ENCODE data around the gene CTSZ.

CTSZ gene

GRCh38 chr20:59004763-59005522 is 2.1 kb downstream of the CTSZ start:
- Histone ChIP-seq H3K9me3 (ENCODE audit: low read length) (no peaks in the 10 kb centered on the region), H2AFZ (ENCODE audit: low read depth, low read length) (no peak overlapping the region), H3K36me3 (ENCODE audit: insufficient read depth, low read length) (no peaks in the 10 kb centered on the region), H3K27me3 (ENCODE audit: insufficient read depth, low read length) (no peaks in the 10 kb centered on the region), H3K4me3 (ENCODE audit: low read length) (no peak overlapping the region), H3K4me1 (ENCODE audit: insufficient read depth, low read length) (peaks cover 19% of the 10 kb centered on the region)

DNA sequence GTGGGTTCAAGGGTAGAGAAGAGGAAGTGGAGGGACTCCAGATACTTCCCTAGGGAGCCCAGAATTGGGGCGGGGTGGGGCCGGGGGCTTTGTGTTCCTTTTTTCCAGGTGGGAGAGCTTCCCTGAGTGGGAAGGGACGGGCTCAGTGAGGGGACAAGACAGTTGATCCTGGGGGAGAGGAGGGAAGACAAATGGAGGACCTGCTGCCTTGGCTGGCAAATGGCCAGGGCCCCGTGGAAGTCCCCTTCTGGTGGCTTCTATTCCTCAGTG is 2.6 kb downstream of the CTSZ start:
- Histone ChIP-seq H3K9me3 (ENCODE audit: low read length) (no peaks in the 10 kb centered on the region), H3K36me3 (ENCODE audit: insufficient read depth, low read length) (no peaks in the 10 kb centered on the region), H3K4me1 (ENCODE audit: insufficient read depth, low read length) (peaks cover 19% of the 10 kb centered on the region), H3K4me3 (ENCODE audit: low read length) (no peak overlapping the region), H3K27me3 (ENCODE audit: insufficient read depth, low read length) (no peaks in the 10 kb centered on the region), H2AFZ (ENCODE audit: low read depth, low read length) (no peak overlapping the region)

DNA sequence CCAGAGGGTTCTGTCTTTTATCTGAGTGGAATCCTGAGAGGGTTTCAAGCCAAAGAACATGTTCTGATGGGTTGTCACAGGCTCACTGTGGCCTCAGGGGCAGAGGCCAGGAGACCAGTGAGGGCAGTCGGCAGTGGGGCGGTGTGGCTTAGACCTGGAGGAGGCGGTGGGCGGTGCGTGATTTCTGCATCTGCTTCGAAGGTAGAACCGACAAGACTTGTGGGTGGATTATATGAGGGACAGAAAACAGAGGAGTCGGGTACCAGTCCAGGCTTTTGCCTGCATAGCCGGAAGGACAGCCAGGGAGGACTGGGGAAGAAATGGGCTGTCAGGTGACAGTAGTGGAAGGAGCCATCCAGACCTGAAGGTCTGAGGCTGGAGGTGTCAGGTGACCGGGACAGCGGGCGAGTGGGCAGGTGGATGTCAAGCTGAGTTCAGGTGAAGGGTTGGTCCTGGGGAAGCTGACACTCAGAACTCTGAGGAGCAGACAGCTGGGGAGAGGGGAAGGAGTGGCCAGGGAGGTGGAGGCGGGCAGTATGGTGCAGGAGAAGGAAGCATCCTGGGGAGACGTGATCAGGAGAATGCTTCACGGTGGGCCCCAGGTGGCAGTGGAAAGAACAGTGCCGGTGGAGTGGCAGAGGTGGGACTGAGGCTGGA is 3.1 kb downstream of the CTSZ start:
- Histone ChIP-seq H3K36me3 (ENCODE audit: insufficient read depth, low read length) (no peaks in the 10 kb centered on the region), H3K4me1 (ENCODE audit: insufficient read depth, low read length) (peaks cover 19% of the 10 kb centered on the region), H3K4me3 (ENCODE audit: low read length) (no peak overlapping the region), H3K9me3 (ENCODE audit: low read length) (no peaks in the 10 kb centered on the region), H3K27me3 (ENCODE audit: insufficient read depth, low read length) (no peaks in the 10 kb centered on the region), H2AFZ (ENCODE audit: low read depth, low read length) (no peak overlapping the region)

DNA sequence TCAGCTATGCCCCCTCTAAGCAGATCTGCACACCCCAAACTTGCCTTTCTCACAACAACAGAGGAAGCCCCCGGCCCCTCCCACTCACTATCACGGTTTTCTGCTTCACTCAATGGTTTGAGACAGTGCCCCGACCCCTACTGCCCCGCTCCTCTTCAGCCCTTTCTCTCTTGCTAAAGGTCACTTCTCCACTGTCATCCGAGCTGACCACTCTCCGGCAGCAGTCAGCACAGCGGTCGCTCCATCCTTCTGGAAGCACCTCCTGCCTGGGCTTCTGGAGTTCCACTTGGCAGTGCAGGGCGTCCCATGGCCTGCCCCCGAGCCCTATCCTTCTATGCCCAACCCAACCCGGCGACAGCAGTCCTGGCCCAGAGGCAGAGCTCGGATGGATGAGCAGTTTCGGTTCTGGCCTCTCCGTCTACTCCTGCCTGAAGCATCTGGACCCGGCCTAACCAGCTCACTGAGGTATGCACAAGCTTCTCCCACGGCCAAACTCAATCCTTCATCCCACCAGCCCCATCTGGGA is 4.1 kb downstream of the CTSZ start:
- Histone ChIP-seq H3K27me3 (ENCODE audit: insufficient read depth, low read length) (no peaks in the 10 kb centered on the region), H3K4me3 (ENCODE audit: low read length) (no peak overlapping the region), H3K36me3 (ENCODE audit: insufficient read depth, low read length) (no peaks in the 10 kb centered on the region), H2AFZ (ENCODE audit: low read depth, low read length) (no peak overlapping the region), H3K4me1 (ENCODE audit: insufficient read depth, low read length) (peaks cover 19% of the 10 kb centered on the region), H3K9me3 (ENCODE audit: low read length) (no peaks in the 10 kb centered on the region)

- H2AFZ ChIP-seq (ENCODE audit: low read depth, low read length), result no peak overlapping the region
- no peaks in the 10 kb centered on the region for H3K9me3 ChIP-seq (ENCODE audit: low read length)
- H3K4me3 ChIP-seq (ENCODE audit: low read length), result no peak overlapping the region
- H3K36me3 ChIP-seq (ENCODE audit: insufficient read depth, low read length), result no peaks in the 10 kb centered on the region
- H3K27me3 ChIP-seq (ENCODE audit: insufficient read depth, low read length), result no peaks in the 10 kb centered on the region
- peaks cover 19% of the 10 kb centered on the region for H3K4me1 ChIP-seq (ENCODE audit: insufficient read depth, low read length)
Measured at GRCh38 chr20:59002388-59002787, 4.7 kb downstream of the CTSZ start.

DNA sequence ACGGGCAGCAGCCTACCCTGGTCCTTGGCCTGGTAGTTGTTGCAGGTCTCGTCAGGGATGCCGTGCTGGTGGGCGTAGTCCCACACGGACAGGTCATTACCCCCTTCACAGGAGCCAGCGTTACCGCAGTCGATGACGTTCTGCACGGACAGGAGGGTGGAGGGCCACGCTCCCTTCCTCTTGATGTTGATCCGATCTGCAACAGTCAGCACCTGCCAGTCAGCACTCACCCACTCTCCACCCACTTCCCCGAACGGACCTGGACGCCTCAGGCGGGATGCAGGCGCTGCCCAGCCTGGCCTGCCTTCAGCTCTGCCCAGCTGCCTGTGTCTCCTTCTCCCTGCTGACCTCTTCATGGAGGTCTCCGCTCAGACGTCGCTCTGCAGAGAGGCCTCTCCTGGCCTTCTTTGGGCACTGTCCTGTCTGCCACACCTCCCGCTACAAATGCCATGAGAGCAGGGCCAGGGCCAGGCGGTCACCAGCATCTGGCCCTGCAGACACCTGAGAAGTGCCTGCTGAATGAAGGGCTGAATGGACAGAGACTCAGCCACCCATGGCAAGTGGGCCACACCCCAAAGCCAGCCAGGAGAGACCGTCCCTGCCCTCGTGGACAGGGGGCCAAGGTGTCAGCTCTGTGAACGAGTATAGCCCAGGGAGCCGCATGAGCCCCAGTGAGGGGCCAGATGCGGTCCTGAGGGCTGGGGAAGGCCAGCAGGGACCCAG is 5.4 kb downstream of the CTSZ start:
- Histone ChIP-seq H3K4me1 (ENCODE audit: insufficient read depth, low read length) (peaks cover 19% of the 10 kb centered on the region), H3K9me3 (ENCODE audit: low read length) (no peaks in the 10 kb centered on the region), H3K4me3 (ENCODE audit: low read length) (no peak overlapping the region), H2AFZ (ENCODE audit: low read depth, low read length) (no peak overlapping the region), H3K27me3 (ENCODE audit: insufficient read depth, low read length) (no peaks in the 10 kb centered on the region), H3K36me3 (ENCODE audit: insufficient read depth, low read length) (no peaks in the 10 kb centered on the region)

DNA sequence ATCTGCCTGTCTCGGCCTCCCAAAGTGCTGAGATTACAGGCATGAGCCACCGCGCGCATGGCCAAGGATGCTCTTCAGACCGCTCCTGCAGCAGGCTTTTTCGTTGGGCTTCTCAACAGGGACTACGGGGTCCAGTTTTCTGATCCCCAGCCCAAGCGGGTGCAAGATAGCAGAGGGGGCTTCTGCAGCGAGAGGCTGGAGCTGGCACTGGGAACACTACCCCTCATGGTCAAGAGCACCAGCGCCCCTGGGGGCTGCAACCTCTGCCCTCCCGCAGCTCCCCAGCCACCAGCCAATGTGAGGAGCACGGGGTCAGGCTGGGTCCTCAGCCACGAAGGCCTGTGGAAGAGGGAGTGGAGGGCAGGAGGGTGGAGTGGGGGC is 6.0 kb downstream of the CTSZ start:
- Histone ChIP-seq H3K4me3 (ENCODE audit: low read length) (no peak overlapping the region), H3K9me3 (ENCODE audit: low read length) (no peaks in the 10 kb centered on the region), H3K36me3 (ENCODE audit: insufficient read depth, low read length) (no peaks in the 10 kb centered on the region), H3K4me1 (ENCODE audit: insufficient read depth, low read length) (peaks cover 19% of the 10 kb centered on the region), H2AFZ (ENCODE audit: low read depth, low read length) (no peak overlapping the region), H3K27me3 (ENCODE audit: insufficient read depth, low read length) (no peaks in the 10 kb centered on the region)

DNA sequence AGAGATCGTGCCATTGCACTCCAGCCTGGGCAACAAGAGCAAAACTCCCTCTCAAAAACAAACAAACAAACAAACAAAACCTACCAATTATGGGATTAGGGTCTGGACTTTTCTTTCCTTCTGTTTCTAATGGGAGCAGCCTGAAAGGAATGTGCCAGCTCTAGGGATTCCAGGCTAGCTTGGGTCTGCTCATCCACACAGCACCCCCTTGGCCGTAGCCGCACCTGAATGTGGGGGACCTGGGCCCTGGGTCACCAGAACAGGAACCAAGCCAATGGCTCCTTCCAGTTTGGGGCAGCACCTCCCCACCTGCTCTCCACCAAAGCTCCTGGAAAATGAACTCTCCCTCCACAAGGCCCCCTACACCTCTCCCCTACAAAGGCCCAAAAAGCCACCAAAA is 6.7 kb downstream of the CTSZ start:
- H3K27me3 ChIP-seq (ENCODE audit: insufficient read depth, low read length), result no peaks in the 10 kb centered on the region
- H2AFZ ChIP-seq (ENCODE audit: low read depth, low read length), result no peak overlapping the region
- no peak overlapping the region for H3K4me3 ChIP-seq (ENCODE audit: low read length)
- H3K4me1 ChIP-seq (ENCODE audit: insufficient read depth, low read length), result peaks cover 19% of the 10 kb centered on the region
- H3K9me3 ChIP-seq (ENCODE audit: low read length), result no peaks in the 10 kb centered on the region
- H3K36me3 ChIP-seq (ENCODE audit: insufficient read depth, low read length), result peaks cover 6% of the 10 kb centered on the region

GRCh38 chr20:58998656-58999055 is 8.4 kb downstream of the CTSZ start:
- Histone ChIP-seq H3K9me3 (ENCODE audit: low read length) (no peaks in the 10 kb centered on the region), H3K4me3 (ENCODE audit: low read length) (no peak overlapping the region), H3K36me3 (ENCODE audit: insufficient read depth, low read length) (peaks cover 20% of the 10 kb centered on the region), H3K4me1 (ENCODE audit: insufficient read depth, low read length) (peaks cover 19% of the 10 kb centered on the region), H2AFZ (ENCODE audit: low read depth, low read length) (no peak overlapping the region), H3K27me3 (ENCODE audit: insufficient read depth, low read length) (no peaks in the 10 kb centered on the region)

DNA sequence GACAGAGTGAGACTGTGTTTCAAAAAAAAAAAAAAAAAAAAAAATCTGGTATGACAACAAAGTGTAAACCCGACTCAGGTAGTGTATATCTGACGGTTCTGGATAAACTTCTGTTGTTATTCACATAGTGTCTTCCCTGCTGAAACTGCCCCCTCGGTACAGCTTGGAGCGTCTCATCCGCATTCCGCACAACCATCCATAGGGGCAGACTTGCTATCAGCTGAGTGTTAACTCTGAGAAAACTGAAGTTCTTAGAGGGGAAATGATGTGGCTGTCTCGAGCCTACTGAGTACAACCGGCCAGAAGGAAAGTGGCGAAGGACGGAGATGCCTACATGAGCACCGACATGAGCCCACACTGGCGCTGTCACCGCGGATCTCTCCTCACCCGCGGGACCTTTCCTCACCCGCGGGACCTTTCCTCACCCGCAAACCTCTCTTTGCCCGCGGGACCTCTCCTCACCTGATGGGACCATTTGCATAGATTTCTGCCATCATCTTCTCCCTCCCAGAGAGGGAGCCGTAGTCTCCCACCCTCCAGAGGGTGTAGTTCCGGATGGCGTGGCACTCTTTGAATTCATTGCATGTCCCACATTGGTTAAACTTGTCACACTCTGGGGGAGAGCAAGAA is 9.8 kb downstream of the CTSZ start:
- H3K27me3 ChIP-seq (ENCODE audit: insufficient read depth, low read length), result no peaks in the 10 kb centered on the region
- H3K9me3 ChIP-seq (ENCODE audit: low read length), result no peaks in the 10 kb centered on the region
- peaks cover 7% of the 10 kb centered on the region for H3K4me1 ChIP-seq (ENCODE audit: insufficient read depth, low read length)
- H3K36me3 ChIP-seq (ENCODE audit: insufficient read depth, low read length), result peaks cover 34% of the 10 kb centered on the region
- no peak overlapping the region for H3K4me3 ChIP-seq (ENCODE audit: low read length)
- no peak overlapping the region for H2AFZ ChIP-seq (ENCODE audit: low read depth, low read length)

DNA sequence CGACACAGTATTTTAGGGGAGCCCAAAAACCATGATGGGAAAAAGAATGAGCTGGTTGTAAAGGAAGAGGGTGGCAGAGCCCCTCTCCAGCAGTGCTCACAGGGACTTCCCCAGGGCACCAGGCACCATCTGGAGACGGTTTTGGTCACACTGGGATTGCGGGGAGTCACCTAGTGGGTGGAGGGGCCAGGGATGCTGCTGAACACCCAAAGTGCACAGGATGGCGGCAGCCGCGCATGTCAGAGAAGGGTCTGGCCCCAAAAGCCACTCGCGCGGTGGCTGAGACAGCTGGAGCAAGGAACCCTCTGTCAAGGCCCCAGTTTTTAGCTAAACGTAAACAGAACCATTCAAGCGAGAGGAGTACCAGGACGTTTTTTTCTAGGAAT is 10.8 kb downstream of the CTSZ start:
- Histone ChIP-seq H3K27me3 (ENCODE audit: insufficient read depth, low read length) (no peaks in the 10 kb centered on the region), H3K9me3 (ENCODE audit: low read length) (no peaks in the 10 kb centered on the region), H2AFZ (ENCODE audit: low read depth, low read length) (no peak overlapping the region), H3K4me3 (ENCODE audit: low read length) (no peak overlapping the region), H3K36me3 (ENCODE audit: insufficient read depth, low read length) (peaks cover 44% of the 10 kb centered on the region), H3K4me1 (ENCODE audit: insufficient read depth, low read length) (no peaks in the 10 kb centered on the region)

GRCh38 chr20:58995461-58996225 is 11.4 kb downstream of the CTSZ start:
- Histone ChIP-seq H3K36me3 (ENCODE audit: insufficient read depth, low read length) (peaks cover 50% of the 10 kb centered on the region), H3K4me1 (ENCODE audit: insufficient read depth, low read length) (no peaks in the 10 kb centered on the region), H2AFZ (ENCODE audit: low read depth, low read length) (no peak overlapping the region), H3K27me3 (ENCODE audit: insufficient read depth, low read length) (no peaks in the 10 kb centered on the region), H3K4me3 (ENCODE audit: low read length) (no peak overlapping the region), H3K9me3 (ENCODE audit: low read length) (no peaks in the 10 kb centered on the region)
